Fibroblast of lung (primary cell): ENCODE data around the gene TRAPPC12. TPM values are rescaled to one million over a fixed set of nuclear protein-coding genes. Genes with fewer than 3 reads are reported as not detected.
A peak's percentile ranks its signal among the peaks of the same experiment; 100 is the strongest.

Experiments used
- DNase-seq, 2 donors: peaks; one replicate each; pipeline versions ENCODE4 v3.0.0 to v3.0.0-alpha.2; 2010; ENCODE audit warnings: low read depth in 2 of 2
- H2AFZ ChIP-seq: 2 replicates; pipeline ENCODE4 v1.5.1; 2012; ENCODE audit warnings: low read length, control low read depth, inconsistent platforms
- H3K27ac ChIP-seq: 2 replicates; pipeline ENCODE4 v1.5.1; 2011; ENCODE audit warnings: low read length, control low read depth; ENCODE audit not compliant: insufficient read depth
- H3K27me3 ChIP-seq: 2 replicates; pipeline ENCODE4 v1.5.1; 2011; ENCODE audit warnings: mild to moderate bottlenecking, low read length; ENCODE audit not compliant: control insufficient read depth, insufficient read depth
- H3K36me3 ChIP-seq: 2 replicates; pipeline ENCODE4 v1.5.1; 2011; ENCODE audit warnings: low read length; ENCODE audit not compliant: control insufficient read depth, insufficient read depth
- H3K4me1 ChIP-seq: 2 replicates; pipeline ENCODE4 v1.5.1; 2011; ENCODE audit warnings: low read length; ENCODE audit not compliant: control insufficient read depth, insufficient read depth; ENCODE audit errors: extremely low read depth
- H3K4me2 ChIP-seq: 2 replicates; pipeline ENCODE4 v1.5.1; 2011; ENCODE audit warnings: low read length, control low read depth; ENCODE audit not compliant: insufficient read depth; ENCODE audit errors: extremely low read depth
- H3K4me3 ChIP-seq, 4 experiments: fragments of 200-600 bp in 1 of 4; sonication (generic) in 1 of 4; replicated peaks in 1 of 4; 2 replicates each; pipeline ENCODE4 v1.5.1; 2011 to 2016; ENCODE audit warnings: low read length in 4 of 4, low read depth in 3 of 4, mild to moderate bottlenecking in 3 of 4, control low read depth in 2 of 4, inconsistent platforms in 1 of 4, mixed read lengths in 1 of 4; ENCODE audit not compliant: insufficient read depth in 1 of 4; ENCODE audit errors: control extremely low read depth in 1 of 4
- H3K79me2 ChIP-seq: 2 replicates; pipeline ENCODE4 v1.5.1; 2012; ENCODE audit warnings: mild to moderate bottlenecking, low read length, inconsistent platforms; ENCODE audit not compliant: control insufficient read depth, insufficient read depth
- H3K9ac ChIP-seq: 2 replicates; pipeline ENCODE4 v1.5.1; 2011; ENCODE audit warnings: mild to moderate bottlenecking, low read length, control low read depth; ENCODE audit not compliant: insufficient read depth
- H3K9me3 ChIP-seq: 2 replicates; pipeline ENCODE4 v1.5.1; 2012; ENCODE audit warnings: low read depth, low read length; ENCODE audit not compliant: control insufficient read depth, insufficient read depth
- H4K20me1 ChIP-seq: 2 replicates; pipeline ENCODE4 v1.5.1; 2011; ENCODE audit warnings: low read length; ENCODE audit not compliant: control insufficient read depth, insufficient read depth; ENCODE audit errors: extremely low read depth
- EZH2 ChIP-seq: IDR thresholded peaks from 2 replicates; pipeline ENCODE4 v1.5.1; 2012; ENCODE audit warnings: low read length, control low read depth, mild to moderate bottlenecking; ENCODE audit errors: missing control alignments
- polyA plus RNA-seq, 2 donors: library from polyadenylated mRNA; depleted of rRNA in 1 of 2; stranded (reverse) in 1 of 2; unstranded in 1 of 2; fragments of >200 nt; gene quantifications; 2 replicates each; pipeline ENCODE4 v1.2.1, GENCODE V29; 2011 to 2012; ENCODE audit warnings: missing spikeins in 1 of 2
- total RNA-seq: library from RNA; depleted of rRNA; stranded (reverse); fragments of >200 nt; gene quantifications from 2 replicates; pipeline ENCODE4 v1.2.1, GENCODE V29; 2014
- TF ChIP-seq, protein P1 (sequence below), 2 donors: IDR thresholded peaks in 1 of 2; conservative IDR thresholded peaks in 1 of 2; 1 replicate in 1 of 2; 2 replicates in 1 of 2; pipeline ENCODE4 v1.5.1; 2011 to 2012; ENCODE audit warnings: low read length in 2 of 2, control low read depth in 1 of 2, inconsistent platforms in 1 of 2, low read depth in 1 of 2, mild to moderate bottlenecking in 1 of 2

Gene TRAPPC12
- total and polyA plus RNA-seq, 2 donors (not counting 1 experiment from before 2014, with no cell fraction given): 33.7 to 53.2 TPM

DNA sequence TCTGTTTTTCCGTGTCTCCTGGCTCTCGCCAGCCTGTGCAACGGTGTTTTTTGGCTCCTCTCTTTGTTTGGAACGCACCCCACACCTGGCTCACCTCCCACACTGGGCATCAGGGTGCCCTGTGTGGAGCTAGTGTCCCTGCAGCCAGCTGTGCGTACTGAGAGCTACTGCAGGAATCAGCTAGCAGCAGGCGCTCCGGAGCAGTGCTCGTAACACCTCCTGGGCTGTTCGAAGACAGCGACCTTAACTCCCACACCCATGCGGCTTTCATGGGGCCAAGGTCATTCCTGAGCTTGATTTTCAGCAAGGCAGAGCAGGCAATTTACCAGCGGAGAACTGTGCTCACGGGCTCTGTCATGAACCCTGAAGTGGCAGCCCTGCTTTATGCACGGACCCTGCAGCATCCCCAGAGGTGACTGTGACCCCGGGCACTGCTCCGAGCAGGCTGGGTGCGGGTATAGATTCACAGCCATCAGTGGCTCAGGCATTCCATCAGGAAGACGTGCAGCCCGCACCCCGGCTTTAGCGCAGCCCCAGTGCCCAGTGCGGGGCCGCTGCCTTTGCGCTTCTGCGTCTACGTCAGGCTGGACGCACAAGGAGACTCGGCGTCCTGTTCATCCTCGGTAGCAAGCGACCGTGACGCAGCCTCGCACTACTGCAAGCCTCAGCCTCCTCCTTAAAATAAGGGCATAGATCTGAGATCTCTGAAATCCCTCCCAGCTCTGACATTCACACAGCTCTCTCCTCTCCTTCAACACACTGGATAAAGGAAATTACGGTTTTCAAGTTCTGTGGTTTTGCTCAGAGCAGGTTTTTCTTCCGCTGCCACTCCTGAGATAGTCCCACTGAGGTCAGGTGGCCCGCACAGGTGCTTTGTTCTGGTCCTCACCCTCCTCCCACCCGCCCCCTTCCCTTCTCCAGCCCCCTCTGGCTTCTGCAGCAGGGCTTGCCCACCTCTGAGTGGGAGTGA is 81.6 kb downstream of the TRAPPC12 start:
- Histone ChIP-seq H3K9ac (no peak overlapping the region), H3K4me1 (peaks cover 8% of the 10 kb centered on the region), H4K20me1 (no peaks in the 10 kb centered on the region), H3K4me3 (no peak overlapping the region), H3K4me2 (no peak overlapping the region), H3K27me3 (no peaks in the 10 kb centered on the region), H2AFZ (no peak overlapping the region), H3K9me3 (no peaks in the 10 kb centered on the region), H3K79me2 (no peaks in the 10 kb centered on the region), H3K36me3 (peaks cover 15% of the 10 kb centered on the region), H3K27ac (no peak overlapping the region)
- DNase-seq: no peak
- TF ChIP-seq EZH2: no peak
- TF ChIP-seq, protein P1, sequence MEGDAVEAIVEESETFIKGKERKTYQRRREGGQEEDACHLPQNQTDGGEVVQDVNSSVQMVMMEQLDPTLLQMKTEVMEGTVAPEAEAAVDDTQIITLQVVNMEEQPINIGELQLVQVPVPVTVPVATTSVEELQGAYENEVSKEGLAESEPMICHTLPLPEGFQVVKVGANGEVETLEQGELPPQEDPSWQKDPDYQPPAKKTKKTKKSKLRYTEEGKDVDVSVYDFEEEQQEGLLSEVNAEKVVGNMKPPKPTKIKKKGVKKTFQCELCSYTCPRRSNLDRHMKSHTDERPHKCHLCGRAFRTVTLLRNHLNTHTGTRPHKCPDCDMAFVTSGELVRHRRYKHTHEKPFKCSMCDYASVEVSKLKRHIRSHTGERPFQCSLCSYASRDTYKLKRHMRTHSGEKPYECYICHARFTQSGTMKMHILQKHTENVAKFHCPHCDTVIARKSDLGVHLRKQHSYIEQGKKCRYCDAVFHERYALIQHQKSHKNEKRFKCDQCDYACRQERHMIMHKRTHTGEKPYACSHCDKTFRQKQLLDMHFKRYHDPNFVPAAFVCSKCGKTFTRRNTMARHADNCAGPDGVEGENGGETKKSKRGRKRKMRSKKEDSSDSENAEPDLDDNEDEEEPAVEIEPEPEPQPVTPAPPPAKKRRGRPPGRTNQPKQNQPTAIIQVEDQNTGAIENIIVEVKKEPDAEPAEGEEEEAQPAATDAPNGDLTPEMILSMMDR (conservative IDR thresholded peaks at IDR 0.05 in 1 of 2, IDR thresholded peaks at IDR 0.05 in 1 of 2; ENCODE audit: low read depth in 1 of 2, low read length in 2 of 2): no peak

DNA sequence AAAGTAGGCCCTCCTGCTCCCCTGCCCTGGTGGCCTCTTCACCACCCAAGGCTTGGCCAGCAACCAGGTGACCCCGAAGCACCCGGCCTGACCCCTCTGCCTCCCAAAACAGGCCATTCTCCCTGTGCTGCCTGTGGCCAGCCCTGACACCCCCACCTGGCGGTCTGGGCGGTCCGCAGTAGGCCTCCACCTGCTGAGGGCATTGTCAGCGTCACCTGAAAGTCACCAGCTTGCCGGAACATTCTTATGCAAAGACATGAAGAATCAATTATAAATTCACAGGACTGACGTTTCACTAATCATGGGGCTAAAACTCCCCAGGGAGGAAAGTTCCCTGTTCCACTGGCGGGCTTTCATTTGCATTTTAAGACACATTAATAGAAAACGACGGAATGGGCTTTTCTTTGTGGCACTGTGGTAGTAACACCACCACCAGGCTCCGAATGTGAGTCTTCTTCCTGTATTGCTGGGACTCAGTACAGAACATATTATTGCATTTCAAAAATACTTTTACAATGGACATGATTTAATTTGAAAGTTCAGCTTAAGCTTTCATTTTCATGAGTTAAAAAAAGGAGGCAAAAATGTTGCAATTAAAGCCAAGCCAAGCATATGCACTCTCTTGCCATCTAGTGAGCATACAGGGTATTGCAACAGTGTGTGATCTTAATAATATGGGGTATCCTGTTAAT is 82.5 kb downstream of the TRAPPC12 start:
- Histone ChIP-seq H3K36me3 (peaks cover 15% of the 10 kb centered on the region), H4K20me1 (no peaks in the 10 kb centered on the region), H3K79me2 (no peaks in the 10 kb centered on the region), H3K4me2 (no peak overlapping the region), H3K27ac (no peak overlapping the region), H3K4me1 (peaks cover 12% of the 10 kb centered on the region), H3K9ac (no peak overlapping the region), H2AFZ (no peak overlapping the region), H3K9me3 (no peaks in the 10 kb centered on the region), H3K4me3 (no peak overlapping the region), H3K27me3 (no peaks in the 10 kb centered on the region)
- peak; percentile 30 to 78 for DNase-seq
- TF ChIP-seq EZH2: no peak
- TF ChIP-seq, protein P1 (conservative IDR thresholded peaks at IDR 0.05 in 1 of 2, IDR thresholded peaks at IDR 0.05 in 1 of 2; ENCODE audit: low read depth in 1 of 2, low read length in 2 of 2): peak; percentile 86 to 97

DNA sequence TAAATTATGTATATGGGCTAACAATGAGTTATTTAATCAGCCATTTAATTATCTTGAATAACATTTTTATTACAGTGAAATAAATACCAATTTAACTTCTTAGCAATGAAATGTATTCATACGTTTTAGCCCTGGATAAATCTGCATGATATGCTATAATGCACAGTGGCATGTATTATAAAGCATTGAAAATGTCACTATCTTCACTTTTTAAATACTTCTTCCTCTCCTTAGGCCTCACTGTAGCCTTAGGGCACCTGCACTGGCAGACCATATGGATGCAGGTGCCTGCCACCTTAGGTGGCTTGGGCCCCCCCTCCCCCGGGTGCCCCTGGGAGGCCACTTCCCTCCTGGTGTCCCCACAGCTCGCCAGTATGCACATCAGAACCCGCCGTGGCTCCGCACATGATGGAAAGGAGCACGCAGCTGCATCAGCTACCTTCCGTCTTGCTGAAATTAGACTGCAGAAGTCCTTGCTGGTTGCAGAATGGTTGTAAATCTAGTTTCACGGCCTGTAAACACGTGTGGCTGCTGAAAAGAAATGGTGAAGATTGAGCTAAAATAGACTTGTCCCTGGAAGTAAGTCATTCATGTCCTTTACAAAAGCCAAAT is 83.1 kb downstream of the TRAPPC12 start:
- Histone ChIP-seq H3K9ac (no peak overlapping the region), H2AFZ (no peak overlapping the region), H4K20me1 (no peaks in the 10 kb centered on the region), H3K36me3 (peaks cover 18% of the 10 kb centered on the region), H3K27ac (no peak overlapping the region), H3K4me3 (no peak overlapping the region), H3K4me2 (no peak overlapping the region), H3K9me3 (no peaks in the 10 kb centered on the region), H3K27me3 (no peaks in the 10 kb centered on the region), H3K79me2 (no peaks in the 10 kb centered on the region), H3K4me1 (peaks cover 12% of the 10 kb centered on the region)
- no peak for DNase-seq
- TF ChIP-seq, protein P1 (conservative IDR thresholded peaks at IDR 0.05 in 1 of 2, IDR thresholded peaks at IDR 0.05 in 1 of 2; ENCODE audit: low read depth in 1 of 2, low read length in 2 of 2): no peak
- no peak for TF ChIP-seq EZH2
